HepG2 (cell line): Measurements from ENCODE around the gene DTNA. TPM values are rescaled to one million over a fixed set of nuclear protein-coding genes. Genes with fewer than 3 reads are reported as not detected.

ENCODE experiments used
- AGO1 ChIP-seq: fragments of 200-400 bp; formaldehyde crosslinking; IDR thresholded peaks from 2 replicates; pipeline ENCODE4 v1.6.1; 2017; ENCODE audit warnings: mild to moderate bottlenecking, low read depth, low read length, moderate library complexity; ENCODE audit not compliant: poor library complexity, severe bottlenecking
- ATF1 ChIP-seq: IDR thresholded peaks from 2 replicates; pipeline ENCODE4 v1.6.1; 2016; ENCODE audit warnings: mild to moderate bottlenecking, control low read depth
- EHMT2 ChIP-seq: fragments of 200-600 bp; sonication (generic); IDR thresholded peaks from 2 replicates; pipeline ENCODE4 v1.7.0; 2017; ENCODE audit warnings: antibody characterized with exemption, low read depth, low read length, borderline replicate concordance
- LCORL ChIP-seq, 2 experiments: fragments of 450-650 bp in 1 of 2; sonication (generic) in 1 of 2; formaldehyde crosslinking in 1 of 2; IDR thresholded peaks; 2 replicates each; pipeline versions ENCODE4 v1.5.0 to v1.6.1; 2017 to 2020; ENCODE audit warnings: antibody characterized with exemption in 1 of 2, missing genetic modification reagents in 1 of 2
- MED13 ChIP-seq: sonication (generic); formaldehyde crosslinking; IDR thresholded peaks from 2 replicates; pipeline ENCODE4 v1.5.0; 2020; ENCODE audit warnings: missing genetic modification reagents
- MTERF4 ChIP-seq: sonication (generic); formaldehyde crosslinking; IDR thresholded peaks from 2 replicates; pipeline ENCODE4 v1.8.0; 2023; ENCODE audit warnings: mild to moderate bottlenecking, missing genetic modification reagents
- PRDM10 ChIP-seq: sonication (generic); formaldehyde crosslinking; IDR thresholded peaks from 2 replicates; pipeline ENCODE4 v1.4.0; 2020; ENCODE audit warnings: low read depth, missing genetic modification reagents
- RERE ChIP-seq: IDR thresholded peaks from 2 replicates; pipeline ENCODE4 v1.6.1; 2016; ENCODE audit warnings: low read depth, missing genetic modification reagents, missing compliant biosample characterization
- TAF15 ChIP-seq: fragments of 200-400 bp; formaldehyde crosslinking; IDR thresholded peaks from one replicate; pipeline ENCODE4 v1.6.1; 2018; ENCODE audit warnings: mild to moderate bottlenecking, low read depth, low read length; ENCODE audit not compliant: poor library complexity, severe bottlenecking
- ZFP62 ChIP-seq: sonication (generic); formaldehyde crosslinking; IDR thresholded peaks from 2 replicates; pipeline ENCODE4 v1.4.0; 2020; ENCODE audit warnings: missing genetic modification reagents
- ZNF180 ChIP-seq: sonication (generic); formaldehyde crosslinking; IDR thresholded peaks from 2 replicates; pipeline ENCODE4 v1.4.0; 2020; ENCODE audit warnings: low read depth, missing genetic modification reagents, borderline replicate concordance
- ZNF781 ChIP-seq: sonication (generic); formaldehyde crosslinking; IDR thresholded peaks from 2 replicates; pipeline ENCODE4 v1.5.1; 2020; ENCODE audit warnings: borderline replicate concordance, mild to moderate bottlenecking, missing genetic modification reagents; ENCODE audit errors: not compliant biosample characterization
- polyA plus RNA-seq, 8 experiments: library from polyadenylated mRNA; depleted of rRNA in 3 of 8; stranded (reverse) in 7 of 8; unstranded in 1 of 8; fragments of >200 nt; fragmentation: Illumina TruSeq in 4 of 8; extraction: Trizol in 4 of 8; gene quantifications; 2 replicates each; pipeline versions ENCODE4 v1.2.1 to v1.2.3, GENCODE V29; 2011 to 2016; ENCODE audit warnings: low read depth in 4 of 8, missing spikeins in 1 of 8, mixed read lengths in 1 of 8; ENCODE audit not compliant: insufficient read depth in 1 of 8
- total RNA-seq, 5 experiments: library from RNA; depleted of rRNA; stranded (reverse); fragments of >200 nt; fragmentation: Illumina TruSeq; extraction: Trizol; gene quantifications; 2 replicates each; pipeline ENCODE4 v1.2.3, GENCODE V29; 2016; ENCODE audit warnings: low read depth in 1 of 5
- TF ChIP-seq, protein P1 (sequence below): sonication (generic); formaldehyde crosslinking; IDR thresholded peaks from 2 replicates; pipeline ENCODE4 v1.5.0; 2020; ENCODE audit warnings: mild to moderate bottlenecking, low read depth, missing genetic modification reagents, borderline replicate concordance
- TF ChIP-seq, protein P2 (sequence below): sonication (generic); formaldehyde crosslinking; IDR thresholded peaks from 2 replicates; pipeline ENCODE4 v1.9.0; 2021; ENCODE audit warnings: missing genetic modification reagents, borderline replicate concordance

Gene DTNA
- total and polyA plus RNA-seq, 2 of the 13 experiments (the other 11 are each of a cell fraction or from before 2014, with no cell fraction given), result 8.5 to 29.0 TPM

DNA sequence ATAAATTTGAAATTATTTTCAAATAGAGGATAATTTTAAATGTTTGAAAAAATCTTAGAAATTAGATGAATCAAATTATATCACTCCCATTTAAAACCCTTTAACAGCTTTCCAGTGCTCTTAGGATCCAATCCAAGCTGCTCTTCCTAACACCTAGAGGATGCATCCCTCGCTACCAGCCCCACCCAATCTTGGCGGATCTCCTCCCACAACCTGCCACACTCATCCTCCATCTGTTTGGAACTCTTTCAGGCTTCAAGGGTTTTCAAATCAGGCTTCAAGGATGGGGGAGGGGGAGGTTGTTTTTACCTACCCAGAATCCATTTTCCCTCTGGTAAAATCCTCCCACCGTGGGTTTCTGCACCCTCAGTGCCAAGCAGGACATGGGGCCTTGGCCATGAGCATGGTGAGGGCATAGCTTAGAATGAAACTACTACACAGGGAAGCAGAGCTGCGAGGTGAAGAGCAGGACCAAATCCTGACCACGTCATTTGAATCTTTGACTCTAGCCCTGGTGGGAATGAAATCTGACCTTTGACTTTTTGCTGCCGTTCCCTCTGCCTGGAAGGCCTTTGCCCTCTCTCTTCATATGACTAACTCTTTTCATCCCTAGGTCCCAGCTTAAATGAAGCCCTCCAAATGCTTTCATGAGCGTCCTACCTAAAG, 218.1 kb downstream of the DTNA start (continued):
- TF ChIP-seq, protein P1, sequence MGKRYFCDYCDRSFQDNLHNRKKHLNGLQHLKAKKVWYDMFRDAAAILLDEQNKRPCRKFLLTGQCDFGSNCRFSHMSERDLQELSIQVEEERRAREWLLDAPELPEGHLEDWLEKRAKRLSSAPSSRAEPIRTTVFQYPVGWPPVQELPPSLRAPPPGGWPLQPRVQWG (CRISPR knock-in tag), result no peak
- TF ChIP-seq ZFP62 (CRISPR knock-in tag) (no peak), MTERF4 (no peak), EHMT2 (no peak), ZNF781 (CRISPR knock-in tag) (peak; percentile 57), TAF15 (no peak), PRDM10 (CRISPR knock-in tag) (no peak), LCORL (IDR thresholded peaks at IDR 0.05) (no peak), LCORL (CRISPR knock-in tag; IDR thresholded peaks at IDR 0.05) (peak; percentile 66; the same call in 1 of the 2 replicates), MED13 (CRISPR knock-in tag) (no peak), ATF1 (CRISPR knock-in tag) (no peak), RERE (CRISPR knock-in tag) (no peak), ZNF180 (CRISPR knock-in tag) (no peak), AGO1 (no peak)
- TF ChIP-seq, protein P2, sequence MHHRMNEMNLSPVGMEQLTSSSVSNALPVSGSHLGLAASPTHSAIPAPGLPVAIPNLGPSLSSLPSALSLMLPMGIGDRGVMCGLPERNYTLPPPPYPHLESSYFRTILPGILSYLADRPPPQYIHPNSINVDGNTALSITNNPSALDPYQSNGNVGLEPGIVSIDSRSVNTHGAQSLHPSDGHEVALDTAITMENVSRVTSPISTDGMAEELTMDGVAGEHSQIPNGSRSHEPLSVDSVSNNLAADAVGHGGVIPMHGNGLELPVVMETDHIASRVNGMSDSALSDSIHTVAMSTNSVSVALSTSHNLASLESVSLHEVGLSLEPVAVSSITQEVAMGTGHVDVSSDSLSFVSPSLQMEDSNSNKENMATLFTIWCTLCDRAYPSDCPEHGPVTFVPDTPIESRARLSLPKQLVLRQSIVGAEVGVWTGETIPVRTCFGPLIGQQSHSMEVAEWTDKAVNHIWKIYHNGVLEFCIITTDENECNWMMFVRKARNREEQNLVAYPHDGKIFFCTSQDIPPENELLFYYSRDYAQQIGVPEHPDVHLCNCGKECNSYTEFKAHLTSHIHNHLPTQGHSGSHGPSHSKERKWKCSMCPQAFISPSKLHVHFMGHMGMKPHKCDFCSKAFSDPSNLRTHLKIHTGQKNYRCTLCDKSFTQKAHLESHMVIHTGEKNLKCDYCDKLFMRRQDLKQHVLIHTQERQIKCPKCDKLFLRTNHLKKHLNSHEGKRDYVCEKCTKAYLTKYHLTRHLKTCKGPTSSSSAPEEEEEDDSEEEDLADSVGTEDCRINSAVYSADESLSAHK (CRISPR knock-in tag), result no peak
